HG02884 (cell line): ENCODE measurements around the gene UTS2R.
"Not testable (repeated sequence)": the region's sequence is repeated elsewhere in the genome, so short reads cannot be mapped to it uniquely, and the experiment has no call there.

Experiments used
- ATAC-seq: cut with Tn5 transposase; IDR thresholded peaks from one replicate; pipeline ENCODE4 v1.9.1; 2021; ENCODE audit warnings: mild to moderate bottlenecking, moderate library complexity; ENCODE audit not compliant: unreplicated experiment

UTS2R gene

DNA sequence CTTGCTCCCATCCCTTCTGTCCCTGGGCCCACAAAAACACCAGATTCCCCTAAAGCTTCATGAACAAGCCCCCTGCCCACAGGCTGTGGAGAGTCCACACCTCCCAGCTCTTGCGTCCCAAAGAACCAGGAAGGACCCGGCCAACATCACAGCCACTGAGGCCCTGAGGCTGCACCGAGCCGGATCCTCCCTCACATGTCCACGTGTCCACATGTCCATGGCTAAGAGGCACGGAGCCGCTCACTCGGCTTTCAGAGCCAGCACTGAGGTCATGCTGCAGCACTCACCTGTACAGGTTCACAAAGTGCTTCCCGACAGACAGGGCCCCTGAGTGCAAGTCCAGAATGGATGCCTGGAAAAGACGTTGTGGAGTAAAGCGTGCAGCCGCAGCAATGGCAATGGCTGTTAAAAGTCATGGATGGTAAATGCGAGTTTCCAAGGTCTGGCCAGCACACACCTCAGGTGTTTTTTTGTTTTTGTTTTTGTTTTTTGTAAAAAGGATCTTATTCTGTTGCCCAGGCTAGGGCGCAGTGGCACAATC lies 34.6 kb downstream of the UTS2R start:
- ATAC-seq = no peak

DNA sequence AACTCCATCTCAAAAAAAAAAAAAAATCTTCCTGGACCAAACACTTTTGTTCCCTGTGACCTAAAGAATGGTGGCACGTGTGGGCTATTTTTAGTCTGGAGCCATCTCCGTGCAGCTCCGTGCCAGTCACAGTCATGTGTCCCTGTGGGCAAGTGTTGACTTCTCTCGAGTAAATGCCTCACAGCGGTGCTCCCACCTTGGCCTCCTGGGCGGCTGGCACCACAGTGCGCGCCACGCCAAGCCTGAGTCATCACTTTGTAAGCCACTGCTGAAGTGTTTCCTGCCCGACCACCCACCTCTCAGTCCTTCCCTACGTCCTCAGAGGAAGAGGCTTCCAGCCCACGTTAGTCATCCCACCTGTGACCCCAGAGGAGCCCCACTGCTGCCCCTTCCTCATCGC lies 35.7 kb downstream of the UTS2R start:
- ATAC-seq = no peak

DNA sequence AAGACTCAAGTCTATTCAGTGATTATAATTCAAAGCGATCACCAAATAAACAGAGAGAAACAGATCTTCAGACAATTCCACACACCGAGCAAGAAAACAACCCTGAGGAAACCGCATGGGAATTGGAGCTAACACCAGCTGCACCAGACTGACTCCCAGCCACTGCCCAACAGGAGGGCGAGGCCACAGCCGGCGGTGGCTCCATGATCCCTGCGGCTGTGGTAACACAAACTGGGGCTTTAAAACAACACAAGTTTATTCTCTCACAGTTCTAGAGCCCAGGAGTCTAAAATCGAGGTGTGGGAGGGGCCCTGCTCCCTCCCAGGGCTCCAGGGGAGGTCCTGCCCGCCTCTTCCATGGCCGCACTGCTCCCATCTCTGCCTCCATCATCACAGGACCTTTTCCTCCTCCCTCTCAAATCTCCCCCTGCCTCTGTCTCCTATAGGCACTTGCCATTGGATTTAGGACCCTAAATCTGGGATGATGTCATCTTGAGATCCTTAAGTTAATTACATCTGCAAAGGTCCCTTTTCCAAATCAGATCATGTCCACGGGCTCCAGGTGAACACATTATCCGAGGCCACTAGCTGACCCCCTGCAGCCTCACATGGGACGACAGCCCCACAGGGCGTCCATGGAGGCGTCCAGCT lies 36.8 kb downstream of the UTS2R start:
- no peak for ATAC-seq

DNA sequence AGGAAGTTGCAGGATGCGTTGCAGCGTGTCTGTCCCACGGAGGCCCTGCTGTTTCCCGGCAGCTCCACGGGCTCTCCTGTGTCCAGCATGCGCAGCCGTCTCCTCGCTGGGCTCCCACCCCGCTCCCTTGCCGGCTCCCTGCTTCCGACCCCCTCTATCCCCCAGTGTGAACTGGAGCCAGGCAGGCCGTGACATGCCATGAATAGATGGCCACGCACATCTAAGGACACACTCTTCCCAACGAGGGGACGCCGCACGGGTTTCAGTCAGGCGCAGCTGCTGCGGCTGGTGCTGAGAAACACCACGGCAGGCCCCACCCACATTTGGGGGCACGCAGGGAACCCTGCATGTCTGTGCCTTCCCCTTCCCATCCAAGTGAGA lies 37.4 kb downstream of the UTS2R start:
- no peak for ATAC-seq

DNA sequence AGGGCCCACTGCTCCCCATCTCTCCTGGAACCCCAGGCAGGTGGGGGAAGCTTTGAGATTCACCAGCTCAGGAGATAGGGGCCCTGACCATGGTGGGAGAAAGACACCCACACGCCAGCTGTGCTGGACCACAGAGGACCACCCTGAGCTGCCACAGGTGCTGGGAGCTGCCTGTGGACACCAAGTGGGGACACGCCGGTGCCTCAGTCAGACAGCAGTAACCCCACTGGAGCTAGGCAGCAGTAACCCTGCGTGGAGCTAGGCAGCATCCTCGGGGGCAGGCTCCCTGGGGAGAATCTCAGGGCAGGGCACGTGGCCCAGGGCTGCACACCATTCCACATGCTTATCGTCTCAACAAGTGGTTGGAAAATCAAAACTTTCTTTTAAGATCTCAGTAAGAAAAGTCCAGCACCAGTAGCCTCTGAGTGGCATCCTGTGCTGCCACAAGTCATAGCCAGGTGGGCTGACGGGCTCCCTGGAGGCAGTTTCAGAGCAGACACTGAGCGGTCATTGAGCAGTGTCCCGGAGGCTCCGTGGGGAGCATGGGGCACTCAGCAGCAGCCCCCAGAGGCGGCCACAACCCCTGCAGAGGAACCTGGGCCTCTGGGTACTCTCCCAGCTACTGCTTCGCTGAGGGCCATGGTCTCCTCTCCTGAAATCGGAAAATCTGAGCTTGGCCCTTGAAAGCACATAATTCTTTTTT lies 38.6 kb downstream of the UTS2R start:
- no peak for ATAC-seq

DNA sequence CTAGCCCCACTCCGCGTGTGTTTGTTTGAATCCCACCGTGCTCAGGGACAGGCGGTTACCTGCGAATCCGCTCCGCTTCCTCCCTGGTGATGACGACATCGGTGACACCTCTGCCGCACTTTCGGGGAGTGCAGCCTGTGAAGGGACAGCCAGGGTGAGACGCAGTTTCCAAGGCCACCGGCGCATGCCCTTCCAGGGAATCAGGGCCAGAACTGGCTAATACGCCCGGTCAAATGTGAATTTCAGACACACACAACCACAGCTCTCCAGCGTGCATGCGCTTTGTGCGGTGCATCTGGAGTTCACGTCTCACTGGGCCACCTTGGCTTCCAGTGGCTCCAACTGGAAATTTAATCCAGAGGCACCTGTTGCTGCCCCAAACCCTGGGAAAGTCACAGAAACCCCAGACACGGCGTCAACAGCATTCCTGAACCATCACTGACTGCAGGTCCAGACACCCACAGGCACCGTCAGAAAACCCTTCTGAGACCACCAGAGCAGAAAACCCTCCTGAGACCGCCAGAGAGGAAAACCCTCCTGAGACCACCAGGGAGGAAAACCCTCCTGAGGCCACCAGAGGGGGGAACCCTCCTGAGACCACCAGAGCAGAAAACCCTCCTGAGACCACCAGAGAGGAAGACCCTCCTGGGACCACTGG lies 40.0 kb downstream of the UTS2R start:
- no peak for ATAC-seq

DNA sequence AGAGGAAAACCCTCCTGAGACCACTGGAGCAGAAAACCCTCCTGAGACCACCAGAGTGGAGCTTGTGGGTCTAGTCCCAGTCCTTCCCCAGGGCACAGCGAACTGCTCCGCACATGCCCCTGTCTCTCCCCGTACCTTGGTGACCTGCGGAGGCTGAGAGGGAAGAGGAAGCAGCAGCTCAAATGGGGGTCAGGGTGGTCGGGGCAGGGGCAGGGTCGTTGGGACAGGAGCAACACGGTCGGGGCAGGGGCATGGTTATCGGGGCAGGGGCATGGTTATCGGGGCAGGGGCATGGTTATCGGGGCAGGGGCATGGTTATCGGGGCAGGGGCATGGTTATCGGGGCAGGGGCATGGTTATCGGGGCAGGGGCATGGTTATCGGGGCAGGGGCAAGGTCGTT lies 40.5 kb downstream of the UTS2R start:
- not testable (repeated sequence) for ATAC-seq

DNA sequence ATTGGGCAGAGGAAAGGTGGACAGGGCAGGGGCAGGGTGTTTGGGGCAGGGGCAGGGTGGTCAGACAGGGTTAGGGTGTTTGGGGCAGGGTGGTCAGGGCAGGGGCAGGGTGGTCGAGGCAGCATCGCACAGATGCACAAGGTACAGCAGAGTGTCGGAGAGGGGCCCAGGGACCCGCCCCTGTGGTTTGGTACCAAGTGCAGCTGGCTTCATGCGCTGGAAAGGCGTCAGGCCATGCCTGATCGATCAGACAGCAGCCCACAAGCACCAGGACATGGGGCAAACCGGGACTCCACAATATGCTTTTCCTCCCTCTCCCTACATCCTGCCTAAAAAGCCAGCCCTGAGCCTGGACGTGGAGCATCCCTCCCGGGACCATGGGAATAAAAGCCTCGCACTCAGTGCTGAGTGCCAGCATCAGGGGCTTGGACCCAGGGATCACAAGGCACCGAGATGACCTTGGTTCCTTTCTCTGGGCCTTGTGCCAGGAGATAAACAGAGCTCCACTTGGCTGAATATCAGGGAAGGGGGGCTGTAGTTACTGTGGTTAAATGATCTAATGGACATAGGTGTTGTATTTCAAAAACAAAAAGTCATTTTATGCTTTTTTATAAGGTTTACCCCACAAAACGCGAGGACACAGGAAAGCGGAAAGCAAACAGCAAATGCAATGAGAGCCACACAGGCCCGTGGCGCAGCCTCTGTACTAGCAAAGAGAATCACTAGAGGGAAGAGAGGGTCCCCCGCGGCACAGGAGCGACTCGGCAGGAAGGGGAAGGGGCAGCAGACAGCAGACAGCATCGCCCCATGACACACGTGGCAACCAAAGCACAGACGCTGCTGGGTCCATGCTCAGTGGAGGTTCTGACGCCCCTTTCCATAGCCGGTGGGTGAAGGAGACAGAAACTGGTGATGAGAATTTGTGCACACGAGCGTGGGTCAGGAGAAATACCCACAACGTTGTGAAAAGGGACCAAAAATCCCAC lies 41.3 kb downstream of the UTS2R start:
- no peak for ATAC-seq

DNA sequence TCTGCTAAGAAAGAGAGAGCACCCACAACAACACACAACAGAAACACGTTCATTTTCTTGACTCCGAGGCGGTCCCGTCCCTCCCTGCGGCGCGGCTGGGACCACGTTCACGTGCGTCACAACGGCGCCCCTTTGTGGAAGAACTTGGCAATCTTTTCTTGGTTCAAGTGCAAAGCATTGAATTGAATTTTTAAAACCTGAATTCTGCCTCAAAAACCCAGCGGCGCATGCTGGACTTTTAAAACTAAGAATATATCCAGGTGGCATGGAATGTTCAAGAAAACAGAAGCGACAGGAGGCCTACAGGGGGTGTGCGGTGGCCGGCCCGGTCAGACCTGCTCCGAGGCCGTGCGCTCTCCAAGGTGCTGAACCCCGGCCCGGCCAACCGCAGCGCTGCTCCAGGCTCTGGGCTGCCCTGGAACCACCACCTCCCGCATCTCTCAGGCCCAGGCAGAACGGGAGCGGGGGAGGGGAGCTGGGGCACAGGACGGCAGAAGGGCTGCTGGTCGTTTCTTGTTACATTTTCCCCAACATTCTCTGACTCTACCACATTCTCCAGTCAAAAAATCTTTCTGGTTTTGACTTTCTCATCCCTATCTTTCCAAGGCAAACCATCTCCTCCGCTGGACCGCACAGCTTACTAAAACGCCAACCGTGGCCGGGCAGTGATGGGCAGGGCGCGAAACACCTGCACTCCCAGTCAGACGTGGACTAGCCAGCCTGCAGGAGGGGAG lies 43.1 kb downstream of the UTS2R start:
- ATAC-seq = no peak

DNA sequence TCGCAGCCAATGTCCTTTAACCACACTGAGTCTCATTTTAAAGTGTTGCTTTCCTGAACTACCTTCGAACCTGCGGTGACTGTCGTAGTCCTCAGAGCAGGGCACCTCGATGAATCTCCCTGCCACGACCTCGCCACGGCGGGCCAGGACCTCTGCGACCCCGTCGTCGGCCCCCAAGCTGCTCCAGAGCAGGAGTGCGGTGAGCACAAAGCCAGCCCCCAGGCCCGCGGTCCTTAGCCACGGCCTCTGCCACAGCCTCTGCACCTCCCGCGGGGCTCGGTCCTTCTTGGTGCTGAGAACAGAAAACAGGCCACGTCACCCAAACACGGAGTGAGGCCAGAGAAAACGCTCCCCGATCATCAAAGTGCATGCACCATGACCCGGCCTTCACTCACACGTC lies 43.8 kb downstream of the UTS2R start:
- ATAC-seq = no peak

DNA sequence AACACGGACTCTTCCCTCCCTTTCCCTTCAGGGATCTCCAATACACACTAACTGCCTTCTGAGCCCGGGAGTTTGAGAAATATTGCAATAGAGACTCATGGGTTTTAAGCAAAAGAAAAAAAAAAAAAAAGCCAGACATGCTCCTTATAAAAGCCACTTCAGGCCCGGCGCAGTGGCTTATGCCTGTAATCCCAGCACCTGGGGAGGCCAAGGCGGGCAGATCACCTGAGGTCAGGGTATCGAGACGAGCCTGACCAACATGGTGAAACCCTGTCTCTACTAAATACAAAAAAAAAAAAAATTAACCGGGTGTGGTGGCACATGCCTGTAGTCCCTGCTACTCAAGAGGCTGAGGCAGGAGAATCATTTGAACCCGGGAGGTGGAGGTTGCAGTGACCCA lies 44.2 kb downstream of the UTS2R start:
- ATAC-seq = no peak

DNA sequence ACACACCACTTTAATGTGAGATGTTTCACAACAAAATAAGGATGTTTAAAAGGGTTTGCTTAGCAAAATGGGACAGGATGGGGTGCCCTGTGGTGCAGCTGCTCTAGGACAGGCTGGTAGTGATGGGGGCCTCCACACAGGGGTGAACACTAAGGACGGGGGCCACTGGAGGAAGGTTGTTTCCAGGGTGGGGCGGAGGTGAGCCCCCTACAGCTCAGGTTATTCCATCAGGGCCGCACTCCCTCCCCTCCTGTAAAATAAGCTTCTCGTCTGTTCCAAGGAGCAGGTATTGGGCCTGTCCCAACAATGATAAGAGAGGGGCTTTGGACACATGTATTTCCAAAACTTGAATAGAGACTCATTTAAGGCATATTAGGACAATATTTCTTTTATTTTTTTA lies 44.7 kb downstream of the UTS2R start:
- no peak for ATAC-seq

DNA sequence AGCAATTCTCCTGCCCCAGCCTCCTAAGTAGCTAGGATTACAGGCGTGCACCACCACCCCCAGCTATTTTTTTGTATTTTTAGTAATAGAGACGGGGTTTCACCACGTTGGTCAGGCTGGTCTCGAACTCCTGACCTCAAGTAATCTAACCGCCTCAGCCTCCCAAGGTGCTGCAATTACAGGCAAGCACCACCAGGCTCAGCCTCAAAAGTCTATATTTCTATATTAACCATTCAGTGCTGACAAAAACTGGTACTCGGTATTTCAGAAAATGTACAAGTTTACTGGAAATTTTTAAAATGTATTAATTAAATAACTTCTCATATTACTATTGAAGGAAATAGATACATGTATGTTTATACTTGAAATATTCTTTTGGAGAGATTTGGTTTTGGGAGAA lies 45.2 kb downstream of the UTS2R start:
- no peak for ATAC-seq

DNA sequence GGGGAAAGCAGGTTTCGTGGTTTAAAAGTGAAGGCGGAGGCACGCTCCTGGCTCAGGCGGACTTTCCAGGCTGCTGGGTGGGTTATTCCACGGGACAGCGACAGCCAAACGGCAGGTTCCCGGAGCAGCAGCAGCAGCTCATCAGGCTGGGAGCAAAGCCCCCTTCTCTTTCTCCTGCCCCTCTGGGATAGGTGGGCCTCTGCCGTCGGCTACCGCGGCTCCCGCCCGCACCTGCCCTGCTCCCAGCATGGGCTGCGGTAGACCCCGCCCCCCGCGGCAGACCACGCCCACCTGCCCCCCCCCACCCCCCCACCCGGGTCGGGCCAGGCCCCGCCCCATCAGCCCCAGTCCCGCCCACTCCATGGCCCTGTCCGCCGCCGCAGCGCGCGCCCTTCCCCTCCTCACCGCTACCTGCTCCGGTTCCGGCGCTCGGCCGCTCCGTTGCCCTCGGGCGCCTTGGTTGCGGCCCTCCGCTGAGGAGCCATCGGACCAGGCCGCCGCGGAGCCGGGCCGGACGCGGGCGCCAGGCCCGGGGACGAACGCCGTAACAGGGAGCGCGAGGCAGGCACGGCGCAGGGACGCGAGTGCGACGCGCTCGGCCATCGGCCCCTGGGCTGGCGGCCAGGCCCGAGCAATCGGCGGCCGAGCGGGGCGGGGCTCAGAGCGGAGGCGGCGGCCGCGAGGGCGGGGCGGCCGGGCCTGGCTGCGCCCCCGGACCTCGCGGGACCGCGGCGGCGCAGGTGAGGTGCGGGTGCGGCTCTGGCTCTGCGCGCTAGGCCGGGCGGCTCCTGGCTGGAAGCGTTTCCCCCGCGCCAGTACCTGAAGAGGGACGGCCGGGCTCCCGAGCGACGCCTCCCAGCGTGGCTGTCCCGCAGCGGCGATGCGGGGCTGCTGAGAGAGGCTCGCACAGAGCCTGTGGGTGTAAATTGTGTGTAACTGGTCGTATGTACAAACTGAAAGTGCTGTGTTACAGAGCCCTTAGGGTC lies 46.7 kb downstream of the UTS2R start, which contains the start of the genes HEXD and OGFOD3:
Gene HEXD, plus strand, starts transcription at position 347 of the 986 bp plus-strand sequence. CDS start 1,453 bp downstream, outside the sequence.
Gene OGFOD3, minus strand, starts transcription at position 586 of the 986 bp plus-strand sequence. Its CDS starts 101 bp downstream, at position 485.
- ATAC-seq = peak; percentile 72

DNA sequence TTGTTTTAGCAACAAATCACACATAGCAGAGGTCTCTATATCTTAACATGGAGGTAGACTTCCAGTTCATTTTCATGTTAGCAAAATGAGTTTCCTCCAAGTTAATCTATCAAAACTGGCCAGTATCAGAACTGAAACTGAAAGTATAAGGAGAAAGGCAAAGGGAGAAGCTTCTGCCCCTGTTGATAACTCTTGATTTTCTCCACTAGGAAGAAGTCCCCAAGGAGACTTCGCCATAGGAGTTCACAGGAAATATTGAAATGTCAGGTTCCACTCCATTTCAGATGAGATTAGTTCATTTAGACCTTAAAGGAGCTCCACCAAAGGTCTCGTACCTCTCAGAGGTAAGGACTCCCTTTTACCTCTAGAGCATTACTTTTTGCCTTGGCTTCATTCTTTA lies 48.0 kb downstream of the UTS2R start:
- ATAC-seq = no peak

DNA sequence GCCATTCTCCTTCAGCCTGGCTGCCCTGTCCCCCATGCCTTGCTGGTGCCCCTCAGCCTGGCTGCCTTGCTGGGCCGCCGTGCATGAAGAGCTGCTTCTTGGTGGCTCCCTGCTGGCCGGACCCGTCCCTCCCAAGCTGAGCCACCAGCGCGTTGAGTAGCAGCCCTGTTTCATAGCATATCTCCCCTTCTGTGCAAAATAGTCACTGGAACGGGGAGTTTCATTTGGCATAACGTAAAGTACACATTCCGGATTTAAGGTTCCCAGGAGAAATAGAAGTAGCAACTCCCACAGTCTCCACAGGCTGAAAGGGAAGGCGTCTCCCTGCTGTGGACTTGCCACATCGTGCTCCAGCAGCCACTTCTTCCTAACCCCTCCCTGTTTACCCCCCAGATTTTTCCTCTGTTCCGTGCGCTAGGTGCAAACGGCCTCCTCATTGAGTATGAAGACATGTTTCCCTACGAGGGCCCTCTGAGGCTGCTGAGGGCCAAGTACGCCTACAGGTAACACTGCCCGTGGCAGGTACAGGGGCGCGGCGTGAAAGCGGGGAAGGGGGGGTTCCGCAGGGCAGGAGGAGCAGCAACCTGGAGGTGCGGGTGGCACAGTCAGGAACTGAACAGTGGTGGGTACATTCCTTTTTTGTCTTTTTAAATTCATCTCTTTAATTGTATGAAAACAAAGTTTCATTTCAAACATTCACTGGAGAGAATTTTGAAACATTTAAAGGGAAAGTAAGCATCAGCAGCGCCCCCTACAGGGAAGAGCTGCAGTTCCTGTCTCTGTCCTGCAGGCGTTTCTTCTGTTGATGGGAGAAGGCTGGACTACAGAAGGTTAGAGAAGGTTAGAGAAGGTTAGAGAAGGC lies 52.7 kb downstream of the UTS2R start:
- no peak for ATAC-seq

DNA sequence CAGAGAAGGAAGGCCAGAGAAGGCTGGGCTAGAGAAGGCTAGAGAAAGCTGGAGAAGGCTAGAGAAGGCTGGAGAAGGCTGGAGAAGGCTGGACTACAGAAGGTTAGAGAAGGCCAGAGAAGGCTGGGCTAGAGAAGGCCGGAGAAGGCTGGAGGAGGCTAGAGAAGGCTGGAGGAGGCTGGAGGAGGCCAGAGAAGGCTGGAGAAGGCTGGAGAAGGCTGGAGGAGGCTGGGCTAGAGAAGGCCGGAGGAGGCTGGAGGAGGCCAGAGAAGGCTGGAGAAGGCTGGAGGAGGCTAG lies 53.2 kb downstream of the UTS2R start:
- ATAC-seq = no peak
